ENCODE data around the gene PNP. TPM values are rescaled to one million over a fixed set of nuclear protein-coding genes. Genes with fewer than 3 reads are reported as not detected.

The PNP gene
- total RNA-seq, 1 donor from 2014 or later = 13.7 TPM

Other genes with a start within 250 kb of the PNP start
- gene OR11H6, start 245.7 kb upstream of the PNP start, total RNA-seq (ENCODE audit: insufficient read depth, low replicate concordance) = 1.2 TPM
- not detected for gene OR11H7, start 240.4 kb upstream of the PNP start, total RNA-seq (ENCODE audit: insufficient read depth, low replicate concordance)
- gene OR11H4, start 230.1 kb upstream of the PNP start, total RNA-seq (ENCODE audit: insufficient read depth, low replicate concordance) = 0.96 TPM
- gene TTC5, start 163.5 kb upstream of the PNP start, total RNA-seq (ENCODE audit: insufficient read depth, low replicate concordance) = 28.4 TPM
- 67.4 TPM for gene CCNB1IP1, start 136.1 kb upstream of the PNP start, total RNA-seq (ENCODE audit: insufficient read depth, low replicate concordance)
- gene PARP2, start 125.8 kb upstream of the PNP start, total RNA-seq (ENCODE audit: insufficient read depth, low replicate concordance) = 11.3 TPM
- 13.2 TPM for gene TEP1, start 55.9 kb upstream of the PNP start, total RNA-seq (ENCODE audit: insufficient read depth, low replicate concordance)
- 6.3 TPM for gene KLHL33, start 33.2 kb upstream of the PNP start, total RNA-seq (ENCODE audit: insufficient read depth, low replicate concordance)
- 59.0 TPM for gene OSGEP, start 14.6 kb upstream of the PNP start, total RNA-seq (ENCODE audit: insufficient read depth, low replicate concordance)
- gene APEX1, start 14.2 kb upstream of the PNP start, total RNA-seq (ENCODE audit: insufficient read depth, low replicate concordance) = 25.5 TPM
- 6.5 TPM for gene PIP4P1, start 8.0 kb upstream of the PNP start, total RNA-seq (ENCODE audit: insufficient read depth, low replicate concordance)
- gene RNASE10, start 36.1 kb downstream of the PNP start, total RNA-seq (ENCODE audit: insufficient read depth, low replicate concordance) = 4.8 TPM
- gene RNASE9, start 91.6 kb downstream of the PNP start, total RNA-seq (ENCODE audit: insufficient read depth, low replicate concordance) = 9.6 TPM
- 1.2 TPM for gene RNASE11, start 118.6 kb downstream of the PNP start, total RNA-seq (ENCODE audit: insufficient read depth, low replicate concordance)
- gene RNASE12, start 122.0 kb downstream of the PNP start, total RNA-seq (ENCODE audit: insufficient read depth, low replicate concordance) = 5.8 TPM
- gene OR6S1, start 172.3 kb downstream of the PNP start, total RNA-seq (ENCODE audit: insufficient read depth, low replicate concordance) = 1.4 TPM
- gene RNASE4, start 215.2 kb downstream of the PNP start, total RNA-seq (ENCODE audit: insufficient read depth, low replicate concordance) = 96.5 TPM
- 11.8 TPM for gene ANG, start 219.4 kb downstream of the PNP start, total RNA-seq (ENCODE audit: insufficient read depth, low replicate concordance)

All from umbilical cord (tissue), 1 donor.